HTR-8/SVneo (cell line): Measurements from ENCODE around the gene TBC1D10A.

ENCODE experiments used
- DNase-seq: peaks from one replicate; pipeline ENCODE4 v3.0.0; 2011; ENCODE audit warnings: low spot score, mixed read lengths; ENCODE audit not compliant: insufficient read length
- FAIRE-seq: peaks from 2 replicates; lab custom pipeline; 2011; peaks lifted over from hg19 to GRCh38; lab: Jason Lieb, UNC

The TBC1D10A gene

DNA sequence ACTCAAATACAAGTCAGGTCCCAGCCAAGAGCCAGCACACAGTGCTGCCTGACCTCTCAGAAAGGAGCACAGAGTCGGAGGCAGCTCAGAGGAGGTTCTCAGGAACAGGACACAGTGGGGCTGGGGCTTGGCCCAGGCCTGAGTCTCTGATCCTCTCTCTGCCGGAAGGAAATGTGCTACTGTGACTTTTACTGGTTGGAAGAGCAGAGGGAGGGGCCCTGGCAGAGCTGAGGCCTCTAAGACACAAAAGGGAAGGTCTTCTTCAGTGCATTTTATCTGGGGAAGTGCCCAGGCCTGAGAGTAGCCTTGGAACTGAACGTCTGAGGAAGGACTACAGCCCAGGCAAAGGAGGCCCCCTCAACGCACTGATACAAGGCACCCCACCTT is 21.2 kb downstream of the TBC1D10A start:
- FAIRE-seq (no peak), DNase-seq (no peak)

DNA sequence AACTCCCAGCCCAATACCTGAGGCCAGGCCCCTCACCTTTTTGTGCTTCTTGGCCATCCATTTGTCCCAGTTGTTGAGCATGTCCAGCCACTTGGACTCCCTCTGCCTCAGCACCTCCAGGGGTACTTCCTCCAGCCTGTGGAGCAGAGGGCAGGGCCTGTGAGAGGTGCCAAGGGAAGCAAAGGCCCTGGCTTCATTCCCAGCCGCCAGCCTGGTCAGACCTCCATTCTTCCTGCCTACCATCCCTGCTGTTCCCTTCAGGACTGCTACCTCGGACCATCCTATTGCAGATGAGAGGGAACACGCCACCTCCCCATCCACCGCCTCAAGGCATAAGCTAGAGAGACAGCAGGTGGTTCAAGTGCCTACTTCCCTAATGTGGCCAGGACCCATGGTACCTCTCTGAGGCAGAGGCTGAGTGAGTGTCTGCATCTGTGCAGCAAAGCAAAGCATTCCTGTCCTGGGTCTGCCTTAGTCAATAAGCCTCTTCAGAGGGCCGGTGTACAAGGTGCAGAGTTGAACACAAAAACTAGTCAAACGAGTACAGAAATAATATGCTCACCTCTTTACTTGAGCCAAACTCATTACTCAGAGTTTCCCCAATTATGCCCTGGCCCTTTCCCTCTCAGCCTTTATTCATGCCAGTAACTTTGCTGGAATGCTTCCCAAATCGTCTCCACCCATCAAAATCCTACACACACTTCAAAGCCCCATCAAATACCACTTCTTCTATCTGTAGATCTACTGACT is 22.1 kb downstream of the TBC1D10A start:
- FAIRE-seq, result no peak
- no peak for DNase-seq

DNA sequence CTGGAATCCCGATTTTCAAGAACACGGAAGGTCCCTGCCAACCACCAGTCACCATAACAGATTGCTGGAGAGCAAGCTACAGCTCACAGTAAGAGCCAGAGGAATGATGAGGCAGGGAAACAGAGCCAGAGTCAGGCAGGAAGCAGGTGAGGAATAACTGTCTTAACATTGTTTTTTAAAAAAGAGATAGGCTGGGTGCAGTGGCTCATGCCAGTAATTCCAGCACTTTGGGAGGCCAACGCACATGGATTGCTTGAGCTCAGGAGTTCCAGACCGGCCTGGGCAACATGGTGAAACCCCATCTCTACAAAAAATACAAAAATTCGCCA is 24.0 kb downstream of the TBC1D10A start:
- FAIRE-seq, result no peak
- no peak for DNase-seq

DNA sequence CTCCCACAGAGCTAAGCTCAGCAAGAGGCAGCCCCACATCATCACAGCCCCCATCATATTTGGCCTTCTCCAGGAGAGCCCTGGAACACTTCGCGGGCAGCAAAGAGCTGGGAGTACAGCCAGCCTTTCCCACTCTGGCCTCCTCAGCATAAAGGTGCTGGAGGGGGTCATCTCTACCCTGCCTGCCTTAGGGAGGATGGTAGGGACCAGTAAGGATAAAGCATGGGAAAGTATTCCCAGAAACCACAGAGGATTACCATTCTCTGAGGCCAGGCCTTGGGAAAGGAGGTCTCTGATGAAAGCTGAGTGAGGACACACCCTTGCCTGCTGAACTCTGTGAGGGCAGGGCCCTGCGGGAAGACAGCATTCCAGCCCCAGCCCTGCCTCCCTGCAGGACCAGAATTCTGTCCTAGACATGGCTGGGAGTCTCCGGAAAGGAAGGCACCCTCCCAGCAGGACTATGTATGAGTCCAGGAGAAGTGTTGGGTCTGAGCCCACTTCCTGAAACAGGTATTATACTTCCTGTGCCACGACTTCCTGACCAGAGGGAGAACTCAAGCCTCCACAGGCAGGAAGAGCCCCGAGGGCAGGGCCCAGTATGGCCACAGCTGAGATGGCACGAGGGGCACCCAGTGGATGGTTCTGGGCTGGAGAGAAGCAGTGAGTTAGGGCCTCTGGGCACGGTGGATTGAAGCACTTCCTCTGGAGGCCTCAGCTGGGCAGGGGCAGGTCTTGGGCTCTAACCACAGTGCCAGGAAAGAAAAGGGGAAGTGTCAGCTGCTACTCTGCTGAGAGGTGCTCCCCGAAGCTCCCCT is 24.5 kb downstream of the TBC1D10A start:
- DNase-seq, result no peak

DNA sequence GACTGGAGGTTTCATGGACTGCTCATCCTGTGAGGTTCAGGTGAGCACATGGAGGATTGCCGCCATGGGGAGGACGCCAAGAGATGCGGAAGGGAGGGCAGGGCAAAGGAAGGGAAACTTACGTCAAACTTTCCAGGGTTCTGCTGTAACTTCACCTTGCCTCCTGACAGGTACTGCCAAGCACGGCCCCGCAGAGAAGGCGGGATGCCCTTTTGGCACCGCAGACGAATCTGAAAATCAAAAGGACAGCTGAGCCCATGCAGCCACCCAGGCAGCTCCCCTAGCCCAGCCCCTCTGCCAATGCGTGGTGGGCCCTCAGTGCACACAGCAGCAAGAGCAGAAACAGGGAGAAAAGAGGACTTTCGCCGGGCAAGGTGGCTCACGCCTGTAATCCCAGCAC is 27.4 kb downstream of the TBC1D10A start:
- FAIRE-seq (no peak), DNase-seq (no peak)

More for the DNA sequence above, 24.5 kb downstream of the TBC1D10A start:
- FAIRE-seq, result no peak

DNA sequence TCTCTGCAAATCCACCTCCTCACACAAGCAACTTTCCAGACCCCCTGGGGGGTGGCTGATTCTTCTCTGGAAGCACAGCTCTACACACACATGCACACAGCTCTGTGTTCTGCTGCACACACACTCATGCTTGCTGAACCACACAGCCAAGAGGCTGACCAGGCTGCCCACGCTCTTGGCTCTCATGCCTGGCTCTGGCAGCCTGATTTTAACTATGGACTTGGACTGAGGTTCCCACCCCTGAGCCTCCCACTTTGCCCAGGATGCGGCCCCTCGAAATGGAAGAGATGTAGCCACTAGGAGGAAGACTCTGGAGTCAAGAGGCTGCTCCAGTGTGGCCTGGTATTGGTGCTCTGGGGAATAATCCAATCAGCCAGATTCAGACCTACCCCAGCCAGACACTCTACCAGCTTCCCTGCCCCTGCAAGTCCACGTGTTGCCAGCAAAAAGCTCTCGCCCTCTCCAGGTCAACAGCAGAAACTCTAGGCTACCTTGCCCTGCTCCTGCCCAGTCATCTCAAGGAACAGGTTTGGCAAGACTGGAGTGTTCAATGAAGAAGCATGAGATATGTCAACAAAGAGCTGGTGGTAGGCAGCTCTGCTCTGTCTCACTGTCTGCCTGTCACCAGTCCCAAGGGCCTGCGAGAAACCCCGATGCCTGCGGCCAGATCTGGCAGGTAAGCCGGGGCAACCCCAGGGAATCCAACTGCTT is 28.6 kb downstream of the TBC1D10A start:
- no peak for FAIRE-seq

DNA sequence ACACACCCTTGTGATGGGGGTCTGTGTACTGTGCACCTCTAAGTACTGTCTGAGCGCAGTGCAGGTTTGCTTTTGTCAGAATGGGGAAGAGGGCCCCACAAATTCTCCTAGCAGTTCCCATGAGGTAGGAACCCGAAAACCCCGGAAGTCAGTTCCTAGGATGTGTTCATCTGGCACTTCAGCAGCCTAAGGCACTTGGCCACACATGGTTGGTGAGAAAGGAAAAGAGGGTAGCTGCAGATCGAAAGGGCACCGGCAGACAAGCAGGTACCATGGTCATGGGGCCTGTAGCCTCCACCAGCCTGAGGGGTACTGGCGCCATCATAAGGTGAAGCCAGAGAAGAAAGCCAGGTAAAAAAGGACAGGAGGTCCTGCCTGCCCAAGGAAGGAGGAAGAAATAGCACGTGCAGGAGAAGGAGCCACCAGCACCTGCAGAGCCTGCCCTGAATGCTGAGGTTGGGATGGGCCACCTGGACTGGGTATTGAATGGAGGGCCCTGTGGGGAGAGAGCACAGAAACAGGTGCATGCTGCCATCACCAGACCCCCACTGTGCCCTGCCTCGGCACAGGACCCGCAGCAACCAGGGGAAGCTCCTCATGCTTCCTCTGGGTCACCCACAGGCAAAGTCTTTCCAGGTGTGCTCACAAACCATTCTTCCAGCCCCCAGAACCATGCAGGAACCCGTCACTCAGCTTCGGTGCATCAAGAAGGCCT is 29.3 kb downstream of the TBC1D10A start:
- FAIRE-seq, result no peak
- DNase-seq, result no peak

More for the DNA sequence above, 28.6 kb downstream of the TBC1D10A start:
- DNase-seq, result no peak

DNA sequence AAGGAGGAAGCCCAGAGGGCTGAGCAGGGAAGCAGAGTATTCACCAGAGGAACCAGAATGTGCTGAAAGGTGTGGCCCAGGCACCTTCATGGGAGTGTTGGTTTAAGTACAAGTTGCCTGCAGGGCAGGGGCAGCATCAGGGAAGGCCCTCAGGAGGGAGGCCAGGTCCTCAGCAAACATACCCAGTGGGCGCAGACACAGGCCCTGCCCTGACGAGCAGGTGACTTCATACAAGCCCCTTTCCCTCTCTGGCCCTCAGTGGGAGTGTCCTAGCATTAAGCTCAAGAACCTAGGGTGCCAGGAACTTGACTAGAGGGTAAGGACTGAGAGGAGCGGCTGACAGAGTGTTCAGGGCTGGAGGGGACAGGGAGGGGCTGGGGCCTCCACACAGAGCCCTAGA is 29.9 kb downstream of the TBC1D10A start:
- FAIRE-seq (no peak), DNase-seq (no peak)

DNA sequence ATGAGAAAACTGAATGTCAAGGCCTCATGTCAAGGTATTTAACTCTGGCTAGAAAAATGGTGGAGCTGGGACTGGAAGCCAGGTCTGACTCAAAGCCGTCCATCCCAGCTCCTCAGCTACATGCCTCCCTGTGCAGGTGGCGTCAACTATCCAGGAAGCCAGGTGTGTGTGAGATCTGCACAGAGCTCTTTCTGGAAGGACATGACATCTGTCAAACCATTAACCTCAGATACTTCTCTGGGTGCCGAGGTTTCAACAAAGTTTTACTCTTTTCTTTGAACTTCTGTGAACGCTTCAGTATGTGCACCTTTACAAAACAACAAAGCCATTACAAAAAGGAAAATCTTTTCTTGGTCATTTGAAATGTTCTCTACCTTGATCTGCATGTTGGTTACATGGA is 30.4 kb downstream of the TBC1D10A start:
- DNase-seq, result no peak
- no peak for FAIRE-seq

DNA sequence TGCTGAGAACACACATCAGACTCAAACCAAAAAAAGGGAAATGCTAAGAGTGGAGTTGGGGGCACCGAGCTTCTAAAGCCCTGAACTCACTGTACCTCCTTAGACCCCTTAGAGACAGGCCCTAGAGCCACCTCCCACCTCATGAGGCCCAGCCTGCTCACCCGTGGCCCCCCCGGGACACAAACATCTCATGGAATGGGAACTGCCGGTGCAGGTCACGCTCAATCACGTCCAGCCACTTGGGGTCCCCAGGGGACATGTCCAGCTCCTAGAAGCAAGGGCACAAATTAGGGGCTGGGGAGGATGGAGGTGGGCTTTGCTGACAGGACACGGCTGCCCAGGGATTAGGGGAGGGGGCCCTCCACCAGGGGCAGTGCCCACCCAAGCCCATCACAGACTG is 31.2 kb downstream of the TBC1D10A start:
- FAIRE-seq (no peak), DNase-seq (no peak)

DNA sequence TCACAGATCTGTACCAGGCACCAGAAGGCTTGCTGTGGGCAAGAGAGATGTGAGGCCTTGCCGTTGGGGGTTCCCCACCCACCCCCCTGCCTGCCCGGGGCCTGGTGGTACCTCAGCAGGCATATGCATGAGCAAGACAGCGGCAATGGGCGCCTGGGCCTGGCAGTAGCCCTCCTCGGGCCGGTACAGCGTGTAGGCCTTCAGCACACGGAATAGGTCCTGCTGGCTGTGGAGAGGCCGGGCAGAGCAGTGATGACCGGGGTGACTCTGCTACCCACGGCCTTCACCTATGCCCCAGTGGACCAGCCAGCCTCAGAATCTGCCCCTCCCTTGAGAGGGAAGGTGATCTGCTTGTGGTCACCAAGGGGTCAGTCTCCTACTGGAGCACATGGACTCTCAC is 31.9 kb downstream of the TBC1D10A start:
- FAIRE-seq (no peak), DNase-seq (no peak)

DNA sequence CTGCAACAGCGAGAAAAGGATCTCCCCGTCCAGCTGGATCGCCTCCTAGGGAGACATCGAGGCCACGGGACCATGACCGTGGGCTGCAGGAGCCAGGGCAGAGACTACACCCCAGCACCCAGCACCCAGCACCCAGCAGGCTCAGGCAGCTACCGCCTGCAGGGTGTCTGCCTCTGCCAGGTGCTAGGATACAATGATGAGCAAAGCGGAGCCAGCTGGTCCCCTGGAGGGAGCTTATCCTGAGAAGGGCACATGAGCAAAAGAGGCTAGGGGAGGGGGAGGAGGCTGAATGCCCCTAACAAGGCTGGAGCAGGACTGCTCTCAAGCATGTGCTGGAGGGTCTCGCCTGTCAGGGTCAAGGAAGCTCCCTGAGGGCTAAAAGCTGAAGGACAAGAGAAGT is 32.7 kb downstream of the TBC1D10A start:
- FAIRE-seq, result no peak
- DNase-seq, result no peak

DNA sequence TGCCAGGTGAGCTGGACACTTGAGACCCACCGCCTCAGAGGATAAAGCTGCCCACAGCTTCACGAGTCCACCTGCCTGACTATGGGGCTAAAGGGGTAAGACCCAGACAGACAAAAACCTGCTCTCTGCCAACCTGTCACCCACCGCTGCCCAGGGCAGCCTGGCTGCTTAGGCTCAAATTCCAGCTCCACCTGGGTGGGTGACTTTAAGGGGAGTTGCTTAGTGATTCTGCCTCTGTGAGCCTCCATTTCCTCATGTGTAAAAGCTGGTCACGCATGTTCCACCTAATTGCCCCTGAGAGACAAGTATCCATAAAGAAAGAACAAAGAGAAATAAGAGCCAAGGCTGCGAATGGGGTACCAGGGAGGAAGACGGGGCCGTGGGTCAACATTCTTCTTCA is 33.7 kb downstream of the TBC1D10A start:
- no peak for FAIRE-seq
- DNase-seq, result no peak

DNA sequence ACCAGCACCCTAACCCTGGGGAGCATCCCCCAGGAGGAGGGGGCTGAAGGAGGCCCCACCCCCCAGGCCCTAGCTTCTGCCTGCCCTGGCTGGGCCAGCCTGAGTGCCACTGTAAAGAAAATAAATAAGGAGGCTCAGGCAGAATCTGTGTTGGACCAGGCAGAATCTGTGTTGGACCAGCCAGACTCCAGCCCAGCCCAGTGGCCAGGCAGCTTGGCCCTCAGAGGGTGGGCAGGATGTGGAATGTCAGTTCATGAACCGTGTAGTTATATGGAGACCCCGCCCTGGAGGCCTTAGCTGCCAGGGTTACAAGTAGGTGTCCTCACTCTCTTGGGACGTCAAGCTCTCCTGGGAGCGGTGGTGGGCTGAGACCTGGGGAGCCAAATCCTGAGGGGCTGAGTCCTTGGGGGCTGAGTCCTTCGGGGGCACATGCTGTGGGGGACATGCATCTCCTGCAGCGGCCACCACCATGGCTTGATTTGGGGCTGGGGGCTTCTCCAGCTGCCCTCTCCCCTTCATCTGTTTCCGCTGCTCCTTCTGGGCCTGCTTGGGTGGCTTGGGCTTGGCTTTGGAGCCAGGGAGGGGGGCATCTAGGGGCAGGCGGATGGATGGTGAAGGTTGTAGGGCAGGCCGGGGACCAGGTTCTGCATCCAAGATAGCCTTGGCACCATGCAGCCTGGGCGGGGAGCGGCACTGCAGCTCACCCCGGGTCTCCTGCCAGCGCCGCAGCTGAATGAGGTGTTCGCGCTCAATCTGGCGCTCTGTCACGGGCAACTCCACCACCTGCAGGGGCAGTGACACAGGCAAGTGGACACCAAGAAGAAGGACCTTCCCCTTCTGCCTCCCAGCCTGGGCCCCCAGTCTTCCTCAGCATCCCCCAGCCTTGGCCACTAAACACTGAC is 34.4 kb downstream of the TBC1D10A start:
- no peak for FAIRE-seq
- no peak for DNase-seq

DNA sequence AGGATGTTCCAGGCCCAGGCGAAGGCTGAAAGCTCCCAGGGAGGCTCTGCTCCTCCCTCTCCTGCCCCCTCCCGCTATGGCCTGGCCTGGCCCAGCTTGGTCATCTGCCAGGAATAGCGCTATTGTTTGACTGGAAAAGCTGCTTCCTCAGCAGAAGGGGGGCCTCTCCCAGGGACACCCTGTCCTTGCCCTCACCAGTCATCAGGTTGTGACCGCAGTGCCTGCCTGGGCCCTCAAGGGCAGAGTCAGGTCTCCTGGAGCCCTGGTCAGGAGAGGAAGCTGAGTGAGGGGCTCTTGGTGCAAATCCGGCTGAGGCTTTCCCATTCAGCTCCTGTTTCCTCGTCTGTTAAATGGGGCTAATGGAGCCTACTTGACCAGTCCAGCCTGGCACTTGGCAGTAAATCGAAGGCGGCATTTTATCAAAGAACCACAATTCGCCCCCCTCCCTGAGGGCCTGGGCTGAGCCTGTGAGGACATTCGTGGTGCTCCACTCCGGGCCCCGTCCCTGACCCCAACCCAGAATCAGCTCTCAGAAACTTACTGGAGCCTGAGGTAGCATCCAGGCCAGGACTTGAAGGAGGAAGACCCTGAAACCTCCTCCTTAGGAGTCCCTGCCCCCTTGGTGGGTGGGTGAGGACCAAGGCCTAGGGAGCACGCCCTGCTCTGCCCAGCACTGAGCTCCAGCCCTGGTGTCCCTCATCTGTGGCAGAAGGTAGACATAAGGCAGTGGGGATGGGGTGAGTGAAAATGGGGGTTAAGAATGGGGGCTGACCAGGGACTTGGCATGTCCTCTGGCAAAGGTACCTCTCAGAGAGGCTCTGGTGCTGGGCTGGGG is 35.5 kb downstream of the TBC1D10A start:
- FAIRE-seq (no peak), DNase-seq (no peak)

DNA sequence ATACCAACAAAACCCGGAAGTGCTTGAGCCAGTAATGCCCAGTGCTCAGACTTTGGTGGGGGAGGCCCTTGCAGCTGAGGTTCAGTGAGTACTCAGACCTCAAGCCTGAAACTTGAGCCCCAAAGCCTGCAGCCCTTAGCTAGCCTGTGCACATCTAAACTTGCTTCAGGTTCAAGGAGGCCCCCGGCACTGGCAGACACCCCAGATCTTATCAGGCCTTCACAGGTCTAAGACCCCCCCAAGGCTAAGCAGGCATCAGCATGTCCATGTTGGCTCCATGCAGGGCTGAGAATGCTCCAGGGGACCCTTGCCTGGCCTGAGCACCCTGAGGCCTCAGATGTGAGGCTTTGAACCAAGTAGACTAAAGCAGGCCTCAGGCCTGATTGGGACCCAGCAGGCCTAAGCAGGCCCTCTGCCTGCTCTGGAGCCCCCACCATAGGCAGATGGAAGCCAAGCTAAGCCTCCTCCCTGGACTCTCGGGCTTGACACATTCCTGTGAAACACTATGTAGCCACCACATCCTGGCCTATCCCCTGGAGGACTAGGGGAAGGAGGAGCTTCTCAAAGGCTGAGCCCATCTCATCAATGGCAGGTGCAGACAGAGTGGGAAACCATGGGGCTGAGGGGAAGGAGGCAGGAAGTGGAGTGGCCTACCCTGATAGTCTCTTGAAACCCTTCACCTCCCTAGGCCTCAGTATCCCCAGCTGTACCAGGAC is 36.2 kb downstream of the TBC1D10A start:
- FAIRE-seq (no peak), DNase-seq (no peak)

DNA sequence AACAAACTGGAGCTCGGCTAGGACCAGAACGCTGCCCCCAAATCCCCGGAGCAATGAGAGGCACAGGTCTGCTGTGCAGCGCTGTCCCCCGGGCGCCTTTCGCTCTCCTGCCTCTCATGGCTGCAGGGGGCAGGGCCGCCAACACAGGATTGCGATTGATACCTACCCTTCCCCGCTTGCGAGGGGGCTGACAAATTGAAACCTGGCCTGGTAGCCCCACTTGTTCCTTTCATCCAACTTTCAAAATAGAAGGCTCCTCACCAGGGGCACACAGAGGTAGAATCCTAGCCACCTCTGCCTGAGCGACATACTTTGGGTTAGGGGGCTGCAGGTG is 36.8 kb downstream of the TBC1D10A start:
- no peak for FAIRE-seq
- DNase-seq, result no peak
